Measurements from ENCODE around the gene NPIPA3.
"Not testable (repeated sequence)": the region's sequence is repeated elsewhere in the genome, so short reads cannot be mapped to it uniquely, and the experiment has no call there.

NPIPA3 gene

DNA sequence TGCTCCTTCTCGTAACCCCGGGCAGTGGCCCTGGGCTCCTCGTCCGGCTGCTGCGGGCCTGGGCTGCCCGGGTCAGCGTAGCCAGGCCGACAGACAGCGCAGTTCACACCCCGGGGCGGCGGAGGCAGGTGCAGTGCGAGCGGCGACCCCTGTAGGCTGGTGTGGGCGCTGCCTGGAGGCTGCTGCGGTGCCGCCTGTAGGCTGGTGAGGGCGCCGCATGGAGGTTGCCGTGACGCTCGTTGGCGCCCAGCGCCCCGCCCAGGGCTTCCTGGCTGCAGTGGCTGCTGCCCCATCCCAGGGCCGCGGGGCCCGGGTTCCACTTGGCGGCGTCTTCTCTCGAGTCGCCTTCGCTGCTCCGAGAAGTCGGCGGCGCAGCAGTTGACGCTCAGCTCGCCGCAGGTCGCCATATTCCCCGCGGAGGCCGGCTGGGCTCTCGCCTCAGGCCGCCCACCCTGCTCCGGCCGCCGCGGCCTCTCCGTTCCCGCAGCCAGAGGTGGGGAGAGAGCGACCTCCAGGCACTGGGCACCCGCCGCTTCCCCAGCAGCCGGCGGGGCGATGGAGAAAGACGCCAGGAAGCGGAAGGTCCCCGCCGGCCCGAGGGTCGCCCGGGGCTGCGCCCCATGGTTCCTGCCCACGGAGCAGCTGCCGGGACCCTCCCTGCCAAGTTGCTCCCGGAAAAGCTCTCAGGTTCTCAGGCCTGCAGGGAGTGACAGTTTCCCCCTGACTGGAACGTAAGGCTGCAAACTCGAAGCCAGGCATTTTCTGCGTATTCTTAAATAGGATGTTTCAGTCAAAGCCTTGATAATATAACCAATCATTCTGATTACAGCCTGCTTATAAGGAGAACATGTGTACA lies 39.3 kb downstream of the NPIPA3 start, which contains the start of gene NPIPA2:
NPIPA2 (plus strand) TSS at position 261 of the 856 bp plus-strand sequence. CDS start 5,533 bp downstream, outside the sequence.
- DNase-seq = not testable (repeated sequence)

DNA sequence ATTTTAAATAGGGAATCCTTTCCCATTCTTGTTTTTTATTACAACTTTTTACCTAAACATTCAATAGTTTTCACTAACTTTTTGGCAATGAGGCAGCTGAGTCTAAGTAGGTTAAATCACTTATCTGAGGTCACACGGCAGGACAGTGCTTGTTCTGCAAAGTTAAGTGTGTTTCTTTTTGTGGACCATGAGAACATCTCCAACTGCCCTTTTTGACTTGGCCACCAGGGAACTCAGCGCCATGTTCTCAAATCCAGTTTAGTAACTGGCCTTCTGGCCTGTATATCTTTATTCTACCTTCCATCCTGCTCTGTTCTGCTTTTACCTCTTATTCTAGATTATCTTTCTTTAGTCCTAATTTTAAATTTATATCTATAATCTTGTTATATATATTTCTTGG lies 70.4 kb downstream of the NPIPA3 start:
- not testable (repeated sequence) for DNase-seq

DNA sequence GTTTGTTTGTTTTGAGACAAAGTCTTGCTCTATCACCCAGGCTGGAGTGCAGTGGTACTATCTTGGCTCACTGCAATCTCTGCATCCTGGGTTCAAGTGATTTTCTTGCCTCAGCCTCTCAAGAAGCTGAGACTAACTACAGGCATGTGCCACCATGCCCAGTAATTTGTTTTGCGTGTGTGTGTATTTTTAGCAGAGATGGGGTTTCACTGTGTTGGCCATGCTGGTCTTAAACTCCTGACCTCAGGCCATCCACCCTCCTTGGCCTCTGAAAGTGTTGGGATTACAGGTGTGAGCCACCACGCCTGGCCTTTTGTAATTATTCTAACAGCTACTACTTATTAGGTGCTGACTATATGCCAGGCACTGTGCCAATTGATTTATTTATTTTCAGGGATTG lies 72.4 kb downstream of the NPIPA3 start:
- not testable (repeated sequence) for DNase-seq

All from kidney glomerular epithelial cell (primary cell).